Activated T-cell treated with anti-CD3 and anti-CD28 coated beads for 4 hours (primary cell): Measurements from ENCODE around the gene PIP5KL1.
"Not testable (repeated sequence)": the region's sequence is repeated elsewhere in the genome, so short reads cannot be mapped to it uniquely, and the experiment has no call there.

Source experiments
- DNase-seq: peaks from one replicate; pipeline ENCODE4 v3.0.0-alpha.2; 2020

The PIP5KL1 gene

GRCh38 chr9:127885508-127886281 is 44.9 kb downstream of the PIP5KL1 start:
- DNase-seq = no peak

- no peak for DNase-seq
Measured at GRCh38 chr9:127884976-127885490, 45.5 kb downstream of the PIP5KL1 start.

- no peak for DNase-seq
Measured at GRCh38 chr9:127884427-127884911, 46.1 kb downstream of the PIP5KL1 start.

GRCh38 chr9:127883959-127884358 is 46.6 kb downstream of the PIP5KL1 start:
- DNase-seq = no peak

GRCh38 chr9:127881715-127882114 is 48.9 kb downstream of the PIP5KL1 start:
- DNase-seq = not testable (repeated sequence)

GRCh38 chr9:127880143-127880542 is 50.4 kb downstream of the PIP5KL1 start:
- DNase-seq = no peak

- DNase-seq = no peak
Measured at GRCh38 chr9:127878652-127879390, 51.8 kb downstream of the PIP5KL1 start.

GRCh38 chr9:127878001-127878651 is 52.5 kb downstream of the PIP5KL1 start:
- no peak for DNase-seq

GRCh38 chr9:127877566-127877998 is 53.0 kb downstream of the PIP5KL1 start, which contains the start of gene AK1:
AK1 (minus strand) TSS chr9:127877675; CDS start chr9:127874617, 3,058 bp downstream.
- DNase-seq = no peak

GRCh38 chr9:127876764-127877562 is 53.6 kb downstream of the PIP5KL1 start:
- DNase-seq = no peak

- DNase-seq = no peak
Measured at GRCh38 chr9:127876026-127876763, 54.4 kb downstream of the PIP5KL1 start.

- no peak for DNase-seq
Measured at GRCh38 chr9:127875306-127875966, 55.1 kb downstream of the PIP5KL1 start.

GRCh38 chr9:127874301-127875221 is 56.0 kb downstream of the PIP5KL1 start:
- no peak for DNase-seq

- no peak for DNase-seq
Measured at GRCh38 chr9:127873886-127874285, 56.7 kb downstream of the PIP5KL1 start.

GRCh38 chr9:127873223-127873691 is 57.3 kb downstream of the PIP5KL1 start:
- DNase-seq = no peak

GRCh38 chr9:127872369-127873222 is 58.0 kb downstream of the PIP5KL1 start:
- no peak for DNase-seq

- no peak for DNase-seq
Measured at GRCh38 chr9:127871531-127871930, 59.0 kb downstream of the PIP5KL1 start.

- no peak for DNase-seq
Measured at GRCh38 chr9:127870887-127871286, 59.7 kb downstream of the PIP5KL1 start.
